ENCODE data around the gene FSTL3.

GRCh38 chr19:687569-688166 lies 11.5 kb downstream of the FSTL3 start:
- TF ChIP-seq POLR2A (IDR thresholded peaks at IDR 0.05; ENCODE audit: low read depth) (no peak), CTCF (IDR thresholded peaks at IDR 0.05) (no peak), POLR2AphosphoS5 (IDR thresholded peaks at IDR 0.05) (no peak), EP300 (IDR thresholded peaks at IDR 0.05) (no peak)

All from esophagus muscularis mucosa (tissue), 4 donors.